CD4-positive, alpha-beta memory T cell (primary cell): Measurements from ENCODE around the gene PCP2. TPM values are rescaled to one million over a fixed set of nuclear protein-coding genes. Genes with fewer than 3 reads are reported as not detected.

ENCODE experiments used
- CTCF ChIA-PET: fragments of 350-600 bp; sonication (Branson Sonifier 250); formaldehyde crosslinking; loops from one replicate; lab custom pipeline; 2021; ENCODE audit warnings: inconsistent platforms; ENCODE audit not compliant: partially characterized antibody; lab: Charles Lee
- POLR2A ChIA-PET: fragments of 350-600 bp; sonication (Branson Sonifier 250); formaldehyde crosslinking; loops from one replicate; lab custom pipeline; 2021; ENCODE audit not compliant: partially characterized antibody; lab: Charles Lee
- DNase-seq, 5 donors: peaks; one replicate each; pipeline versions ENCODE4 v3.0.0 to v3.0.0-alpha.2; 2020 to 2022; ENCODE audit warnings: mixed read lengths in 1 of 5
- H3K27ac ChIP-seq: one replicate; pipeline ENCODE4 v1.7.0; 2013; ENCODE audit warnings: low read depth, low read length
- H3K27me3 ChIP-seq: 2 replicates; pipeline ENCODE4 v1.7.0; 2013; ENCODE audit warnings: mild to moderate bottlenecking, low read length, moderate library complexity; ENCODE audit not compliant: insufficient read depth
- H3K36me3 ChIP-seq: 2 replicates; pipeline ENCODE4 v1.7.0; 2013; ENCODE audit warnings: mild to moderate bottlenecking, low read length, moderate library complexity; ENCODE audit not compliant: insufficient read depth
- H3K4me1 ChIP-seq: 2 replicates; pipeline ENCODE4 v1.7.0; 2013; ENCODE audit warnings: mild to moderate bottlenecking, low read length, moderate library complexity; ENCODE audit not compliant: insufficient read depth
- H3K4me3 ChIP-seq, 2 donors: one replicate each; pipeline ENCODE4 v1.7.0; 2013; ENCODE audit warnings: low read length in 2 of 2, mild to moderate bottlenecking in 1 of 2
- H3K9me3 ChIP-seq, 2 donors: one replicate each; pipeline ENCODE4 v1.7.0; 2013; ENCODE audit warnings: low read length in 2 of 2, control low read depth in 1 of 2; ENCODE audit not compliant: control insufficient read depth in 1 of 2
- H3K27ac Mint-ChIP-seq, 7 donors: one replicate each; pipeline ENCODE4 v1.8.0; 2020 to 2021; ENCODE audit warnings: mixed read lengths in 7 of 7, mild to moderate bottlenecking in 6 of 7, inconsistent platforms in 3 of 7, moderate library complexity in 3 of 7
- H3K27me3 Mint-ChIP-seq, 2 donors: one replicate each; pipeline ENCODE4 v1.8.0; 2020 to 2021; ENCODE audit warnings: mixed read lengths in 2 of 2
- H3K36me3 Mint-ChIP-seq, 2 donors: one replicate each; pipeline ENCODE4 v1.8.0; 2020 to 2021; ENCODE audit warnings: mixed read lengths in 2 of 2, inconsistent platforms in 1 of 2, mild to moderate bottlenecking in 1 of 2
- H3K4me1 Mint-ChIP-seq, 4 donors: one replicate each; pipeline ENCODE4 v1.8.0; 2020 to 2021; ENCODE audit warnings: mixed read lengths in 4 of 4, mild to moderate bottlenecking in 1 of 4
- H3K4me3 Mint-ChIP-seq, 8 donors: one replicate each; pipeline ENCODE4 v1.8.0; 2020 to 2021; ENCODE audit warnings: mixed read lengths in 8 of 8, mild to moderate bottlenecking in 7 of 8, moderate library complexity in 6 of 8, inconsistent platforms in 3 of 8
- H3K9me3 Mint-ChIP-seq, 8 donors: one replicate each; pipeline ENCODE4 v1.8.0; 2020 to 2021; ENCODE audit warnings: mixed read lengths in 8 of 8, mild to moderate bottlenecking in 5 of 8, inconsistent platforms in 3 of 8, moderate library complexity in 1 of 8
- intact Hi-C: fragments of 100-400 bp; cut with micrococcal nuclease; formaldehyde crosslinking; loops from one replicate; pipeline ENCODE4 v1.15.1; 2023
- polyA plus RNA-seq, 2 donors: library from polyadenylated mRNA; unstranded; fragments of 300-500 nt; fragmentation: Illumina TruSeq; gene quantifications; one replicate each; pipeline ENCODE4 v1.2.3, GENCODE V29; 2021
- total RNA-seq, 2 experiments: library from RNA; stranded (reverse); gene quantifications; one replicate each; pipeline ENCODE4 v1.2.3, GENCODE V29; 2021

PCP2 gene
- total and polyA plus RNA-seq, 4 experiments from 2014 or later = 0.96 to 6.4 (median 3.4) TPM

- Histone ChIP-seq H3K27ac (no peak overlapping the region), H3K36me3 (peaks cover 3% of the 10 kb centered on the region), H3K27me3 (no peaks in the 10 kb centered on the region), H3K9me3 (no peaks in the 10 kb centered on the region), H3K4me3 (no peak overlapping the region), H3K4me1 (peaks cover 5% of the 10 kb centered on the region)
- no peak overlapping the region for H3K4me3 Mint-ChIP-seq
- CTCF ChIA-PET = interaction anchor here (0.6 to 4.1 kb wide), 4 partner anchors 14 to 960 kb away, joined by 3 to 20 read pairs (median 4); partner anchors contain the start of gene TRAPPC5
- H3K9me3 Mint-ChIP-seq = peaks cover 0 to 4% (median 0%) of the 10 kb centered on the region in 8 donors
- peaks cover 8 to 13% (median 10%) of the 10 kb centered on the region in 4 donors for H3K4me1 Mint-ChIP-seq
- DNase-seq = no peak
- H3K36me3 Mint-ChIP-seq = peaks cover 6 to 8% of the 10 kb centered on the region in 2 donors
- H3K27me3 Mint-ChIP-seq = no peaks in the 10 kb centered on the region
- intact Hi-C loops = no loop called here
- POLR2A ChIA-PET = interaction anchor here (1.6 kb wide), 1 partner anchor 21 kb away, joined by 5 read pairs; the partner anchor contains the start of genes PET100 and XAB2
- peak overlapping the region in 1 of 7 donors; percentile 81 for H3K27ac Mint-ChIP-seq
Measured at GRCh38 chr19:7650148-7650547, 16.6 kb upstream of the PCP2 start.

DNA sequence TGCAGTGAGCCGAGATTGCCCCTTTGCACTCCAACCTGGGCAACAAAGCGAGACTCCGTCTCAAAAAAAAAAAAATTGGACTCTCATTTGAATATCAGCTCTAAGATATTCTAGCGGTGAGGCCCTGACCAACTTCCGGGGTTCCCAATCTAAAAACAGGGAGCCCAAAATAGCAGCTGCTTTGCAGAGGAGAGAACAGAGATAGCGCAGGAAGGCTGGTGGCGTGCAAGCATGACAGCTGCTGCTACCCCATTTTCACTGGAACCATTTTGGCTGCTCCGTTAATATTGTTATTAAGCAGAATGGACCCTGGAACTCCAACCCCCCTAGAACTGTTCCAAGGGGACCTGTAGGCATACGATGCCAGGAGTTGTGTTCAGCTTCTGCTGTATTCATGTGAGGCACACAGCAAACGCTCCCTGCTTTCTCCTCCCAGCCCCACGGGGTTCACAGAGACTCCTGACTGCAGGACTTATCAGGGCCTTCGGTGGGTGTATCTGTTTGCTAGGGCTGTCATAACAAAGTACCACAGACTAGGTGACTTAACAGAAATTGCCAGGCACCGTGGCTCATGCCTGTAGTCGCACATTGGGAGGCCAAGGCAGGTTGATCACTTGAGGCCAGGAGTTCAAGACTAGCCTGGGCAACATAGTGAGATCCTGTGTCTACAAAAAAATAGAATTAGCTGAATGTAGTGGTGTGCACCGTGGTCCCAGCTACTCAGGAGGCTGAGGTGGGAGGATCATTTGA is 14.9 kb upstream of the PCP2 start:
- CTCF ChIA-PET = interaction anchor here (0.7 to 4.1 kb wide), 4 partner anchors 13 to 152 kb away, joined by 3 to 20 read pairs (median 4); partner anchors contain the start of gene TRAPPC5
- H3K4me3 Mint-ChIP-seq = no peak overlapping the region
- peaks cover 0 to 4% (median 0%) of the 10 kb centered on the region in 8 donors for H3K9me3 Mint-ChIP-seq

GRCh38 chr19:7647156-7647555 is 13.6 kb upstream of the PCP2 start:
- peaks cover under 1% of the 10 kb centered on the region for H3K4me1 ChIP-seq
- Mint-ChIP-seq H3K4me1 (peaks cover 2 to 4% (median 3%) of the 10 kb centered on the region in 4 donors), H3K36me3 (peaks cover 8 to 10% of the 10 kb centered on the region in 2 donors), H3K9me3 (no peaks in the 10 kb centered on the region), H3K27ac (no peak overlapping the region), H3K27me3 (no peaks in the 10 kb centered on the region), H3K4me3 (no peak overlapping the region)
- POLR2A ChIA-PET = no interaction called here
- H3K4me3 ChIP-seq = no peak overlapping the region
- no peaks in the 10 kb centered on the region for H3K27me3 ChIP-seq
- CTCF ChIA-PET = no interaction called here
- peak in 1 of 5 donors; percentile 43 for DNase-seq
- no peak overlapping the region for H3K27ac ChIP-seq
- no peaks in the 10 kb centered on the region for H3K9me3 ChIP-seq
- peaks cover 17% of the 10 kb centered on the region for H3K36me3 ChIP-seq
- intact Hi-C loops = no loop called here

More for the DNA sequence above, 14.9 kb upstream of the PCP2 start:
- no peak for DNase-seq
- H3K27ac Mint-ChIP-seq = peak overlapping the region in 2 of 7 donors; percentile 21 to 60
- peaks cover 8 to 10% of the 10 kb centered on the region in 2 donors for H3K36me3 Mint-ChIP-seq
- Histone ChIP-seq H3K9me3 (no peaks in the 10 kb centered on the region), H3K27ac (no peak overlapping the region), H3K4me3 (no peak overlapping the region), H3K27me3 (no peaks in the 10 kb centered on the region), H3K36me3 (peaks cover 10% of the 10 kb centered on the region), H3K4me1 (peaks cover 5% of the 10 kb centered on the region)
- POLR2A ChIA-PET = interaction anchor here (1.6 to 1.7 kb wide), 2 partner anchors 11 to 19 kb away, joined by 5 read pairs; partner anchors contain the start of genes PET100 and XAB2
- no peaks in the 10 kb centered on the region for H3K27me3 Mint-ChIP-seq
- intact Hi-C loops = no loop called here
- peaks cover 8 to 13% (median 10%) of the 10 kb centered on the region in 4 donors for H3K4me1 Mint-ChIP-seq

- ChIA-PET POLR2A (no interaction called here), CTCF (no interaction called here)
- no peaks in the 10 kb centered on the region for H3K9me3 Mint-ChIP-seq
- H3K27me3 Mint-ChIP-seq = no peaks in the 10 kb centered on the region
- no peaks in the 10 kb centered on the region for H3K27me3 ChIP-seq
- H3K4me3 Mint-ChIP-seq = no peak overlapping the region
- DNase-seq = no peak
- no peaks in the 10 kb centered on the region for H3K4me1 ChIP-seq
- intact Hi-C loops = no loop called here
- H3K4me3 ChIP-seq = no peak overlapping the region
- H3K27ac ChIP-seq = no peak overlapping the region
- peaks cover 18% of the 10 kb centered on the region for H3K36me3 ChIP-seq
- no peaks in the 10 kb centered on the region for H3K9me3 ChIP-seq
- peaks cover 8 to 10% of the 10 kb centered on the region in 2 donors for H3K36me3 Mint-ChIP-seq
- no peak overlapping the region for H3K27ac Mint-ChIP-seq
- H3K4me1 Mint-ChIP-seq = peaks cover 0 to 2% (median 0%) of the 10 kb centered on the region in 4 donors
Measured at GRCh38 chr19:7646426-7646700, 12.8 kb upstream of the PCP2 start.

GRCh38 chr19:7645656-7646425 is 12.3 kb upstream of the PCP2 start:
- DNase-seq = no peak
- ChIA-PET CTCF (no interaction called here), POLR2A (interaction anchor here (1.5 kb wide), 1 partner anchor 12 kb away, joined by 4 read pairs; no protein-coding TSS in a partner anchor)
- intact Hi-C loops = no loop called here
- no peaks in the 10 kb centered on the region for H3K4me1 ChIP-seq
- no peaks in the 10 kb centered on the region for H3K9me3 ChIP-seq
- no peak overlapping the region for H3K4me3 ChIP-seq
- no peaks in the 10 kb centered on the region for H3K27me3 ChIP-seq
- Mint-ChIP-seq H3K9me3 (no peaks in the 10 kb centered on the region), H3K27ac (no peak overlapping the region), H3K27me3 (no peaks in the 10 kb centered on the region), H3K4me3 (no peak overlapping the region), H3K4me1 (peaks cover 0 to 2% (median 0%) of the 10 kb centered on the region in 4 donors), H3K36me3 (peaks cover 8 to 10% of the 10 kb centered on the region in 2 donors)
- no peak overlapping the region for H3K27ac ChIP-seq
- peaks cover 19% of the 10 kb centered on the region for H3K36me3 ChIP-seq

GRCh38 chr19:7645163-7645562 is 11.6 kb upstream of the PCP2 start:
- Histone ChIP-seq H3K27me3 (no peaks in the 10 kb centered on the region), H3K9me3 (no peaks in the 10 kb centered on the region), H3K4me1 (no peaks in the 10 kb centered on the region), H3K4me3 (no peak overlapping the region), H3K36me3 (peaks cover 25% of the 10 kb centered on the region), H3K27ac (no peak overlapping the region)
- ChIA-PET POLR2A (interaction anchor here (1.3 to 1.5 kb wide), 3 partner anchors 8 to 16 kb away, joined by 3 to 4 read pairs (median 4); partner anchors contain the start of genes PET100 and XAB2), CTCF (no interaction called here)
- intact Hi-C loops = no loop called here
- Mint-ChIP-seq H3K36me3 (peaks cover 8 to 10% of the 10 kb centered on the region in 2 donors), H3K9me3 (no peaks in the 10 kb centered on the region), H3K27me3 (no peaks in the 10 kb centered on the region), H3K27ac (no peak overlapping the region), H3K4me1 (peaks cover 0 to 5% (median 2%) of the 10 kb centered on the region in 4 donors), H3K4me3 (no peak overlapping the region)
- no peak for DNase-seq

DNA sequence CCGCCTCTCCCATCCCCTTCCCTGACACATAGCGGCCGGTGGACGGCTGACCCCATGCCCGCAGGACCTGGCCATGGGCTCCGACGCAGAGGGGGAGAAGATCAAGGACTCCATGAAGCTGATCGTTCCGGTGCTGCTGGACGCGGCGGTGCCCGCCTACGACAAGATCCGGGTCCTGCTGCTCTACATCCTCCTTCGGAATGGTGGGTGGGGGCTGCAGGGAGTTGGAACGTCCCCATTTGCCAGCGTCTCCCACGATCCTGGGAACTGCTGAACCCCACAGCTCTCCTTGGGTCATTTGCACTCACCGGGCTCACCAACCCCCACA is 11.0 kb upstream of the PCP2 start:
- DNase-seq = no peak
- peaks cover 6 to 12% (median 8%) of the 10 kb centered on the region in 4 donors for H3K4me1 Mint-ChIP-seq
- intact Hi-C loops = no loop called here
- H3K36me3 Mint-ChIP-seq = peaks cover 14 to 16% of the 10 kb centered on the region in 2 donors
- Histone ChIP-seq H3K4me1 (peaks cover 5% of the 10 kb centered on the region), H3K27me3 (no peaks in the 10 kb centered on the region), H3K9me3 (no peaks in the 10 kb centered on the region), H3K36me3 (peaks cover 25% of the 10 kb centered on the region), H3K4me3 (no peak overlapping the region), H3K27ac (no peak overlapping the region)
- no peak overlapping the region for H3K4me3 Mint-ChIP-seq
- no peak overlapping the region for H3K27ac Mint-ChIP-seq
- ChIA-PET POLR2A (interaction anchor here (1.3 to 1.5 kb wide), 3 partner anchors 9 to 15 kb away, joined by 3 to 4 read pairs (median 4); partner anchors contain the start of genes PET100 and XAB2), CTCF (no interaction called here)
- H3K9me3 Mint-ChIP-seq = no peaks in the 10 kb centered on the region
- no peaks in the 10 kb centered on the region for H3K27me3 Mint-ChIP-seq
